Activated naive CD8-positive, alpha-beta T cell treated with anti-CD3 and anti-CD28 coated beads, Interleukin-2, amount 10 ng/mL, durations not matched to agents 7 days and 5 days (primary cell): Measurements from ENCODE around the gene CHRDL2. TPM values are rescaled to one million over a fixed set of nuclear protein-coding genes. Genes with fewer than 3 reads are reported as not detected.

Source experiments
- ATAC-seq: fragments of 150-1000 bp; cut with Tn5 transposase; one replicate; pipeline ENCODE4 v1.10.0; 2021; ENCODE audit warnings: low read depth, moderate library complexity
- POLR2A ChIA-PET: fragments of 350-600 bp; sonication (Branson Sonifier 250); formaldehyde crosslinking; loops from one replicate; lab custom pipeline; 2021; ENCODE audit warnings: antibody characterized with exemption; lab: Charles Lee
- DNase-seq: peaks from one replicate; pipeline ENCODE4 v3.0.0; 2021
- H3K27ac Mint-ChIP-seq: one replicate; pipeline ENCODE4 v1.8.0; 2022; ENCODE audit warnings: mild to moderate bottlenecking, mixed read lengths
- H3K27me3 Mint-ChIP-seq: one replicate; pipeline ENCODE4 v1.8.0; 2022; ENCODE audit warnings: mild to moderate bottlenecking, moderate library complexity, mixed read lengths
- H3K36me3 Mint-ChIP-seq: one replicate; pipeline ENCODE4 v1.8.0; 2021; ENCODE audit warnings: mild to moderate bottlenecking, mixed read lengths
- H3K4me1 Mint-ChIP-seq: one replicate; pipeline ENCODE4 v1.8.0; 2021; ENCODE audit warnings: mixed read lengths
- H3K4me3 Mint-ChIP-seq: one replicate; pipeline ENCODE4 v1.8.0; 2022; ENCODE audit warnings: mild to moderate bottlenecking, moderate library complexity, mixed read lengths
- H3K9me3 Mint-ChIP-seq: one replicate; pipeline ENCODE4 v1.8.0; 2021; ENCODE audit warnings: mixed read lengths
- total RNA-seq, 2 experiments: library from RNA; stranded (reverse); gene quantifications; one replicate each; pipeline ENCODE4 v1.2.3, GENCODE V29; 2021

The CHRDL2 gene
- total RNA-seq, 2 experiments from 2014 or later = not detected

- H3K27ac Mint-ChIP-seq = no peak overlapping the region
- peaks cover 4% of the 10 kb centered on the region for H3K4me1 Mint-ChIP-seq
- H3K36me3 Mint-ChIP-seq = no peaks in the 10 kb centered on the region
- peak; percentile 36 for DNase-seq
- POLR2A ChIA-PET = no interaction called here
- peak overlapping the region; percentile 25 for H3K4me3 Mint-ChIP-seq
- H3K27me3 Mint-ChIP-seq = peaks cover 21% of the 10 kb centered on the region
- no peak for ATAC-seq
- H3K9me3 Mint-ChIP-seq = peaks cover 2% of the 10 kb centered on the region
These were observed 47.9 kb downstream of the CHRDL2 start for GRCh38 chr11:74683279-74683871.

- no peak for ATAC-seq
- H3K4me1 Mint-ChIP-seq = peaks cover 4% of the 10 kb centered on the region
- H3K27me3 Mint-ChIP-seq = peaks cover 21% of the 10 kb centered on the region
- no peaks in the 10 kb centered on the region for H3K36me3 Mint-ChIP-seq
- peaks cover 2% of the 10 kb centered on the region for H3K9me3 Mint-ChIP-seq
- POLR2A ChIA-PET = interaction anchor here (0.5 kb wide), 1 partner anchor 15 kb away, joined by 3 read pairs; no protein-coding TSS in a partner anchor
- peak overlapping the region; percentile 25 for H3K4me3 Mint-ChIP-seq
- no peak overlapping the region for H3K27ac Mint-ChIP-seq
- DNase-seq = no peak
These were observed 48.4 kb downstream of the CHRDL2 start for GRCh38 chr11:74682731-74683278.

- no peak for ATAC-seq
- Mint-ChIP-seq H3K36me3 (no peaks in the 10 kb centered on the region), H3K9me3 (peaks cover 2% of the 10 kb centered on the region), H3K4me3 (no peak overlapping the region), H3K27me3 (peaks cover 21% of the 10 kb centered on the region), H3K27ac (no peak overlapping the region), H3K4me1 (peaks cover 4% of the 10 kb centered on the region)
- POLR2A ChIA-PET = interaction anchor here (0.5 kb wide), 1 partner anchor 16 kb away, joined by 3 read pairs; no protein-coding TSS in a partner anchor
- DNase-seq = no peak
These were observed 49.3 kb downstream of the CHRDL2 start for GRCh38 chr11:74681686-74682651.

GRCh38 chr11:74680703-74681531 is 50.3 kb downstream of the CHRDL2 start:
- DNase-seq = no peak
- Mint-ChIP-seq H3K4me1 (peaks cover 3% of the 10 kb centered on the region), H3K36me3 (no peaks in the 10 kb centered on the region), H3K27ac (no peak overlapping the region), H3K4me3 (no peak overlapping the region), H3K27me3 (peaks cover 21% of the 10 kb centered on the region), H3K9me3 (no peaks in the 10 kb centered on the region)
- POLR2A ChIA-PET = no interaction called here
- ATAC-seq = no peak

- DNase-seq (no peak), ATAC-seq (no peak)
- POLR2A ChIA-PET = no interaction called here
- Mint-ChIP-seq H3K9me3 (no peaks in the 10 kb centered on the region), H3K4me3 (no peak overlapping the region), H3K27ac (no peak overlapping the region), H3K4me1 (peaks cover 3% of the 10 kb centered on the region), H3K27me3 (peaks cover 20% of the 10 kb centered on the region), H3K36me3 (no peaks in the 10 kb centered on the region)
These were observed 51.1 kb downstream of the CHRDL2 start for GRCh38 chr11:74680035-74680671.

GRCh38 chr11:74679513-74679865 is 51.7 kb downstream of the CHRDL2 start:
- Mint-ChIP-seq H3K27me3 (peaks cover 14% of the 10 kb centered on the region), H3K36me3 (no peaks in the 10 kb centered on the region), H3K4me1 (peaks cover 3% of the 10 kb centered on the region), H3K4me3 (no peak overlapping the region), H3K9me3 (no peaks in the 10 kb centered on the region), H3K27ac (no peak overlapping the region)
- ATAC-seq (no peak), DNase-seq (no peak)
- POLR2A ChIA-PET = no interaction called here

GRCh38 chr11:74678591-74679512 is 52.4 kb downstream of the CHRDL2 start:
- H3K4me3 Mint-ChIP-seq = no peak overlapping the region
- peaks cover 3% of the 10 kb centered on the region for H3K4me1 Mint-ChIP-seq
- no peak for ATAC-seq
- POLR2A ChIA-PET = no interaction called here
- no peaks in the 10 kb centered on the region for H3K9me3 Mint-ChIP-seq
- H3K36me3 Mint-ChIP-seq = no peaks in the 10 kb centered on the region
- H3K27me3 Mint-ChIP-seq = peaks cover 9% of the 10 kb centered on the region
- no peak overlapping the region for H3K27ac Mint-ChIP-seq
- no peak for DNase-seq

GRCh38 chr11:74678041-74678440 is 53.2 kb downstream of the CHRDL2 start:
- POLR2A ChIA-PET = no interaction called here
- H3K4me3 Mint-ChIP-seq = no peak overlapping the region
- H3K4me1 Mint-ChIP-seq = peaks cover 2% of the 10 kb centered on the region
- no peaks in the 10 kb centered on the region for H3K9me3 Mint-ChIP-seq
- DNase-seq = no peak
- H3K27ac Mint-ChIP-seq = no peak overlapping the region
- peaks cover 5% of the 10 kb centered on the region for H3K27me3 Mint-ChIP-seq
- ATAC-seq = no peak
- no peaks in the 10 kb centered on the region for H3K36me3 Mint-ChIP-seq

GRCh38 chr11:74677131-74677530 is 54.1 kb downstream of the CHRDL2 start:
- POLR2A ChIA-PET = no interaction called here
- no peaks in the 10 kb centered on the region for H3K27me3 Mint-ChIP-seq
- no peak for DNase-seq
- H3K27ac Mint-ChIP-seq = no peak overlapping the region
- H3K4me1 Mint-ChIP-seq = peaks cover 2% of the 10 kb centered on the region
- H3K4me3 Mint-ChIP-seq = no peak overlapping the region
- no peaks in the 10 kb centered on the region for H3K9me3 Mint-ChIP-seq
- ATAC-seq = no peak
- no peaks in the 10 kb centered on the region for H3K36me3 Mint-ChIP-seq

GRCh38 chr11:74676596-74676995 is 54.6 kb downstream of the CHRDL2 start:
- H3K4me1 Mint-ChIP-seq = peaks cover 2% of the 10 kb centered on the region
- no peaks in the 10 kb centered on the region for H3K9me3 Mint-ChIP-seq
- H3K4me3 Mint-ChIP-seq = no peak overlapping the region
- H3K27ac Mint-ChIP-seq = no peak overlapping the region
- no peaks in the 10 kb centered on the region for H3K36me3 Mint-ChIP-seq
- ATAC-seq (no peak), DNase-seq (no peak)
- POLR2A ChIA-PET = no interaction called here
- H3K27me3 Mint-ChIP-seq = no peaks in the 10 kb centered on the region

GRCh38 chr11:74675761-74676160 is 55.5 kb downstream of the CHRDL2 start:
- ATAC-seq = no peak
- Mint-ChIP-seq H3K9me3 (no peaks in the 10 kb centered on the region), H3K27ac (no peak overlapping the region), H3K27me3 (no peaks in the 10 kb centered on the region), H3K4me1 (peaks cover 2% of the 10 kb centered on the region), H3K4me3 (no peak overlapping the region), H3K36me3 (peaks cover 2% of the 10 kb centered on the region)
- POLR2A ChIA-PET = no interaction called here
- no peak for DNase-seq
